GM21528 (cell line): ENCODE measurements around the gene PKN2.
"Not testable (repeated sequence)": the region's sequence is repeated elsewhere in the genome, so short reads cannot be mapped to it uniquely, and the experiment has no call there.

Experiments
- ATAC-seq: cut with Tn5 transposase; IDR thresholded peaks from one replicate; pipeline ENCODE4 v1.9.1; 2021; ENCODE audit warnings: mild to moderate bottlenecking, moderate library complexity; ENCODE audit not compliant: unreplicated experiment, low FRiP score

The PKN2 gene

GRCh38 chr1:88673446-88673845, 10.6 kb upstream of the PKN2 start:
- ATAC-seq: no peak

GRCh38 chr1:88678405-88678804, 5.7 kb upstream of the PKN2 start:
- no peak for ATAC-seq

- no peak for ATAC-seq
These were observed 3.6 kb upstream of the PKN2 start for GRCh38 chr1:88680471-88680870.

- ATAC-seq: no peak
These were observed 3.0 kb upstream of the PKN2 start for GRCh38 chr1:88680911-88681622.

- ATAC-seq: peak; percentile 53
These were observed 597 bp downstream of the PKN2 start for GRCh38 chr1:88684482-88685258.

- ATAC-seq: no peak
These were observed 1.2 kb downstream of the PKN2 start for GRCh38 chr1:88685259-88685620.

GRCh38 chr1:88691540-88691939, 7.5 kb downstream of the PKN2 start:
- no peak for ATAC-seq

- no peak for ATAC-seq
These were observed 11.7 kb downstream of the PKN2 start for GRCh38 chr1:88695781-88696180.

GRCh38 chr1:88697503-88697902, 13.4 kb downstream of the PKN2 start:
- ATAC-seq: no peak

- no peak for ATAC-seq
These were observed 14.1 kb downstream of the PKN2 start for GRCh38 chr1:88698140-88698539.

- ATAC-seq: no peak
These were observed 14.7 kb downstream of the PKN2 start for GRCh38 chr1:88698764-88699163.

GRCh38 chr1:88700425-88701013, 16.4 kb downstream of the PKN2 start:
- ATAC-seq: no peak

- peak; percentile 83 for ATAC-seq
These were observed 17.2 kb downstream of the PKN2 start for GRCh38 chr1:88701275-88701674.

GRCh38 chr1:88701793-88702192, 17.7 kb downstream of the PKN2 start:
- ATAC-seq: not testable (repeated sequence)

- ATAC-seq: no peak
These were observed 23.9 kb downstream of the PKN2 start for GRCh38 chr1:88708011-88708410.

GRCh38 chr1:88712907-88713306, 28.8 kb downstream of the PKN2 start:
- ATAC-seq: not testable (repeated sequence)

- ATAC-seq: not testable (repeated sequence)
These were observed 32.5 kb downstream of the PKN2 start for GRCh38 chr1:88716571-88716970.

- no peak for ATAC-seq
These were observed 38.4 kb downstream of the PKN2 start for GRCh38 chr1:88722492-88722891.

GRCh38 chr1:88726697-88727096, 42.6 kb downstream of the PKN2 start:
- ATAC-seq: no peak

- no peak for ATAC-seq
These were observed 43.1 kb downstream of the PKN2 start for GRCh38 chr1:88727205-88727604.

- ATAC-seq: no peak
These were observed 45.2 kb downstream of the PKN2 start for GRCh38 chr1:88729297-88729696.
